Heart left ventricle (tissue), 16 donors: ENCODE results near the gene ABCB10. TPM values are rescaled to one million over a fixed set of nuclear protein-coding genes. Genes with fewer than 3 reads are reported as not detected.
"Not testable (repeated sequence)": the region's sequence is repeated elsewhere in the genome, so short reads cannot be mapped to it uniquely, and the experiment has no call there.

Experiments
- ATAC-seq, 4 donors: fragments of 200-7000 bp; cut with Tn5 transposase; one replicate each; pipeline ENCODE4 v1.9.1; 2020 to 2022; ENCODE audit warnings: moderate library complexity in 4 of 4, mild to moderate bottlenecking in 3 of 4, moderate number of reproducible peaks in 1 of 4
- DNase-seq, 5 donors: peaks; one replicate each; pipeline ENCODE4 v3.0.0-alpha.2; 2020
- H3K27ac ChIP-seq, 12 donors: fragments of 200-600 bp; sonication (generic) in 4 of 12; one replicate each; pipeline versions ENCODE4 v1.5.0 to v1.8.0; 2016 to 2022; ENCODE audit warnings: mild to moderate bottlenecking in 2 of 12
- H3K27me3 ChIP-seq, 9 donors: fragments of 200-600 bp; sonication (generic) in 2 of 9; one replicate each; pipeline versions ENCODE4 v1.5.1 to v1.8.0; 2016 to 2022; ENCODE audit warnings: mild to moderate bottlenecking in 3 of 9
- H3K36me3 ChIP-seq, 9 donors: fragments of 200-600 bp; sonication (generic) in 2 of 9; one replicate each; pipeline versions ENCODE4 v1.5.0 to v1.8.0; 2018 to 2022; ENCODE audit warnings: mild to moderate bottlenecking in 2 of 9
- H3K4me1 ChIP-seq, 12 donors: fragments of 200-600 bp; sonication (generic) in 4 of 12; one replicate each; pipeline versions ENCODE4 v1.5.0 to v1.8.0; 2016 to 2022; ENCODE audit warnings: mild to moderate bottlenecking in 3 of 12
- H3K4me3 ChIP-seq, 12 donors: fragments of 200-600 bp; sonication (generic) in 4 of 12; one replicate each; pipeline versions ENCODE4 v1.5.0 to v1.8.0; 2017 to 2022; ENCODE audit warnings: mild to moderate bottlenecking in 9 of 12, moderate library complexity in 4 of 12
- H3K9me3 ChIP-seq, 12 donors: fragments of 200-600 bp; sonication (generic) in 4 of 12; one replicate each; pipeline versions ENCODE4 v1.5.0 to v1.8.0; 2016 to 2022; ENCODE audit warnings: mild to moderate bottlenecking in 1 of 12
- POLR2A ChIP-seq, 2 donors: fragments of 450-650 bp; IDR thresholded peaks; one replicate each; pipeline ENCODE4 v1.6.1; 2017; ENCODE audit warnings: antibody characterized with exemption in 2 of 2, mild to moderate bottlenecking in 2 of 2, moderate library complexity in 2 of 2
- WGBS, 4 donors: extraction: QIAGEN DNeasy Blood & Tissue Kit in 2 of 4; methylation state at CpG; one replicate each; pipeline versions ENCODE4 v1.1.5 to v1.1.7; 2013 to 2018; 5-methylcytosine and 5-hydroxymethylcytosine counted together
- intact Hi-C, 10 donors: fragments of 100-400 bp; cut with DNase I; formaldehyde crosslinking; loops; one replicate each; pipeline versions ENCODE4 v1.11.1 to v1.14.2; 2022
- polyA plus RNA-seq, 2 donors: library from polyadenylated mRNA; stranded (reverse); fragments of 200-250 nt; gene quantifications; one replicate each; pipeline ENCODE4 v1.2.3, GENCODE V29; 2013
- total RNA-seq, 9 donors: library from RNA; depleted of rRNA in 2 of 9; stranded (reverse); fragments of >200 nt in 2 of 9; fragmentation: NEBNext Ultra II Directional in 3 of 9; extraction: Animal tissue kit (Norgen Biotek cat#: 25700) in 3 of 9; gene quantifications; one replicate each; pipeline versions ENCODE4 v1.1.0 to v1.2.4, GENCODE V29; 2016 to 2023
- TF ChIP-seq, protein P1 (sequence below), 12 donors: fragments of 200-600 bp; sonication (generic) in 4 of 12; IDR thresholded peaks; one replicate each; pipeline versions ENCODE4 v1.5.0 to v1.8.0; 2018 to 2022; ENCODE audit warnings: antibody characterized with exemption in 12 of 12, mild to moderate bottlenecking in 5 of 12
- donor health status: ischemic (EF 13 %, LVEDD 7.1; RV severe dilation, severe dysfunction).
- donor health status: healthy with polysubstance abuse.
- donor health status: DM: no; HTN: yes; CAD: no.
- donor health status: DM: no; HTN: no; CAD: no.
- donor health status: ischemic (EF 25% LVEDD 6.9; RV normal size, moderate dysfunction).
- donor health status: ischemic (EF 25% LVEDD 5.7; RV mildly dilated, moderate dysfunction).
- donor health status: healthy.
- donor health status: DM: yes; HTN: yes; CAD: no.
- donor health status: ischemic (EF 35%, LVEDD 5.7; RV mildly dilated, moderate dysfunction).
- donor health status: nonischemic (EF 11% LVEDD 7.7; RV severe dilation, severe dysfunction).
- donor health status: DM: yes; HTN: yes; CAD: no.
- donor health status: PGD.
- donor health status: ischemic (EF 29% LVEDD 5.4; RV normal size, mild dysfunction).
- donor health status: nonischemic (EF 23%, LVEDD 6.1; RV moderate dilation, normal function).

The ABCB10 gene
- total and polyA plus RNA-seq, 11 donors, result 4.5 to 13.3 (median 10.7) TPM

DNA sequence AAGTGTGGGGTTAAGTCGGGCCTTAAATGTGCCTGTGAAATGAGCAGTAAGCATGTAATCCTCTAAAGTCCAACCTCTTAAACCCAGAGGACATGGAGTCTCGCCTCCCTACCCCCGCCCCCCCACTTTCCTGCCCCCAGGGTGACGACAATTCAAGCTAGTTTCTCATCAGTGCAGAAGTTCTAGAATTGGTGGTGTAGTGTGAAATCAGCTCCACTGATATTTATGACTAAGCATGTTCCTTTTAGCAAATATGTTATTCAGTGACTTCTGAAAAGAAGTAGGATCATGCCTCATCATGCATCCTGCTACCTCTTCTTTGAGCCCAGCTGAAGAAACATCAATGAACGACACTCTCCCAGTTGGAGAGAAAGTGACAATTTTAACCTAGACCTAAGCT, 2.6 kb upstream of the ABCB10 start:
- Histone ChIP-seq H3K27me3 (no peaks in the 10 kb centered on the region), H3K36me3 (no peaks in the 10 kb centered on the region), H3K4me3 (no peak overlapping the region), H3K9me3 (no peaks in the 10 kb centered on the region), H3K4me1 (peaks cover 0 to 44% (median 22%) of the 10 kb centered on the region in 12 donors), H3K27ac (peak overlapping the region in 1 of 12 donors; percentile 37)
- intact Hi-C loops, result no loop called here
- no peak for DNase-seq
- WGBS, 4 donors, result 87 to 89% (median 89%) methylated on average over 5 of the region's 5 CpGs
- ATAC-seq, result no peak
- TF ChIP-seq, protein P1, sequence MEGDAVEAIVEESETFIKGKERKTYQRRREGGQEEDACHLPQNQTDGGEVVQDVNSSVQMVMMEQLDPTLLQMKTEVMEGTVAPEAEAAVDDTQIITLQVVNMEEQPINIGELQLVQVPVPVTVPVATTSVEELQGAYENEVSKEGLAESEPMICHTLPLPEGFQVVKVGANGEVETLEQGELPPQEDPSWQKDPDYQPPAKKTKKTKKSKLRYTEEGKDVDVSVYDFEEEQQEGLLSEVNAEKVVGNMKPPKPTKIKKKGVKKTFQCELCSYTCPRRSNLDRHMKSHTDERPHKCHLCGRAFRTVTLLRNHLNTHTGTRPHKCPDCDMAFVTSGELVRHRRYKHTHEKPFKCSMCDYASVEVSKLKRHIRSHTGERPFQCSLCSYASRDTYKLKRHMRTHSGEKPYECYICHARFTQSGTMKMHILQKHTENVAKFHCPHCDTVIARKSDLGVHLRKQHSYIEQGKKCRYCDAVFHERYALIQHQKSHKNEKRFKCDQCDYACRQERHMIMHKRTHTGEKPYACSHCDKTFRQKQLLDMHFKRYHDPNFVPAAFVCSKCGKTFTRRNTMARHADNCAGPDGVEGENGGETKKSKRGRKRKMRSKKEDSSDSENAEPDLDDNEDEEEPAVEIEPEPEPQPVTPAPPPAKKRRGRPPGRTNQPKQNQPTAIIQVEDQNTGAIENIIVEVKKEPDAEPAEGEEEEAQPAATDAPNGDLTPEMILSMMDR (IDR thresholded peaks at IDR 0.05), result no peak
- no peak for TF ChIP-seq POLR2A (IDR thresholded peaks at IDR 0.05)

DNA sequence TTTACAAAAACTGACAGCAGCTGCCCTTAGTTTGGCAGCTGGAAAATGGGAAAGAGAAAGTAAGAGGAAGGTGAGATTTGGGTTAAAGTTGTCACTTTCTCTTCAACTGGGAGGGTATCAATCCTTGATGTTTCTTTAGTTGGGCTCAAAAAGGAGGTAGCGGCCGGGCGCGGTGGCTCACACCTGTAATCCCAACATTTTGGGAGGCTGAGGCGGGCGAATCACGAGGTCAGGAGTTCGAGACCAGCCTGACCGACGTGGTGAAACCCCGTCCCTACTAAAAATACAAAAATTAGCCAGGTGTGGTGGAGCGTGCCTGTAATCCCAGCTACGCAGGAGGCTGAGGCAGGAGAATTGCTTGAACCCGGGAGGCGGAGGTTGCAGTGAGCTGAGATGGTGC, 1.6 kb upstream of the ABCB10 start:
- not testable (repeated sequence) for DNase-seq

DNA sequence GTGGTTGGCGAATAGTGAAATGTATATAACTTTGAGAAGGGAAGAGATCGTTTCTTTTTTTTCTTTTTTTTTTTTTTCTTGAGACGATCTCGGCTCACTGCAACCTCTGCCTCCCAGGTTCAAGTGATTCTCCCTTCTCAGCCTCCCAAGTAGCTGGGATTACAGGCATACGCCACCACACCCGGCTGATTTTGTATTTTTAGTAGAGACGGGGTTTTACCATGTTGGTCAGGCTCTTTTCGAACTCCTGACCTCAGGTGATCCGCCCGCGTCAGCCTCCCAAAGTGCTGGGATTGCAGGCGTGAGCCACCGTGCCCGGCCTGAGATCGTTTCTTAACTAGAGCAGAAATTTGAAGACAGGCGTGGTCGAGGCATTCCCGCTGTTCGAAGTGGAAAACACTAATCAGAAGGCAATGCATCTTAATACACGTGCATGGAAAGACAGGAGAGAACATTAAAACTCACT, 862 bp upstream of the ABCB10 start:
- peak overlapping the region; percentile 75 to 97 (median 92) for H3K27ac ChIP-seq
- H3K36me3 ChIP-seq, DNase-seq, H3K27me3 ChIP-seq, H3K9me3 ChIP-seq, ATAC-seq: not testable (repeated sequence)
- 42 to 52% (median 47%) methylated on average over 20 of the region's 20 CpGs for WGBS, 4 donors
- intact Hi-C loops, result loop anchor here (1.0 to 10.0 kb wide), 9 partner anchors 38 to 755 kb away; partner anchors contain the start of genes TAF5L (in 6 of the 10), URB2 (in 6 of the 10), GALNT2 (in 1 of the 10) and NUP133 (in 1 of the 10)
- H3K4me1 ChIP-seq, result peaks cover 0 to 53% (median 28%) of the 10 kb centered on the region in 12 donors
- H3K4me3 ChIP-seq, result peak overlapping the region; percentile 76 to 90 (median 80)

More for the DNA sequence above, 1.6 kb upstream of the ABCB10 start:
- intact Hi-C loops, ATAC-seq, H3K36me3 ChIP-seq, H3K9me3 ChIP-seq, H3K27ac ChIP-seq, H3K27me3 ChIP-seq, H3K4me3 ChIP-seq: not testable (repeated sequence)
- H3K4me1 ChIP-seq, result peaks cover 0 to 47% (median 25%) of the 10 kb centered on the region in 12 donors
- WGBS, 4 donors, result 93 to 99% (median 97%) methylated on average over 15 of the region's 15 CpGs

DNA sequence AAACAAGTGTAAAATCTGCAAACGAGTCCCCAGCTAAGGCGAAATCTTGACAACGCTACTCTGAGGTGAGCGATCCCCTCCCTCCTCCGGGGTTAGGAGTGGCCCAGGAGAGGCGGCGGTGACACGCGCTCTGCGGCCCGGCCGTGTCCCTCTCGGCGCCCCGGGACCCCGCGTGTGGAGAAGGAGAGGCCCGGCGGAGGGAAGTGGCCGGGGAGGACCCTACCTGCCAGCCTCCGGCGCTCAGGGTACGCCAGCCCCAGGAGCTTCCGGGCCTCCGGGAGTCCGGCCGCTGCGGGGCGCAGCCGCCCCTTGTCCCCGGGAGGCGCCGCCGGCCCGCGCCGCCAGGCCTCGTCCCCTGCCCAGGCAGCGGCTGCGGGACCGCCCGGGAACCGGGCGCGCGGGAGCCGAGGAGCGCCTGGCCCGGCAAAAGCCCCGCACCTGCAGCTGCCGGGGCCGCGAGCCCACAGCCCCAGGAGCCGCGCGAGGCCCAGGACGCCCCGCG, 543 bp downstream of the ABCB10 start:
- peak overlapping the region; percentile 76 to 90 (median 80) for H3K4me3 ChIP-seq
- TF ChIP-seq, protein P1 (IDR thresholded peaks at IDR 0.05), result peak in 4 of 12 donors; percentile 15 to 49 (median 34)
- no peak for TF ChIP-seq POLR2A (IDR thresholded peaks at IDR 0.05)
- no peaks in the 10 kb centered on the region for H3K9me3 ChIP-seq
- WGBS, 4 donors, result 0 to 2% (median 0%) methylated on average over 21 to 59 of the region's 59 CpGs
- ATAC-seq (peak in 3 of 4 donors; percentile 3 to 29 (median 21)), DNase-seq (peak; percentile 45 to 81 (median 60))
- H3K27ac ChIP-seq, result peak overlapping the region; percentile 75 to 97 (median 92)
- peaks cover 0 to 46% (median 23%) of the 10 kb centered on the region in 12 donors for H3K4me1 ChIP-seq
- no peaks in the 10 kb centered on the region for H3K36me3 ChIP-seq
- intact Hi-C loops, result loop anchor here (1.0 to 10.0 kb wide), 9 partner anchors 39 to 757 kb away; partner anchors contain the start of genes TAF5L (in 5 of the 10), URB2 (in 5 of the 10), GALNT2 (in 1 of the 10) and NUP133 (in 1 of the 10)
- no peaks in the 10 kb centered on the region for H3K27me3 ChIP-seq

DNA sequence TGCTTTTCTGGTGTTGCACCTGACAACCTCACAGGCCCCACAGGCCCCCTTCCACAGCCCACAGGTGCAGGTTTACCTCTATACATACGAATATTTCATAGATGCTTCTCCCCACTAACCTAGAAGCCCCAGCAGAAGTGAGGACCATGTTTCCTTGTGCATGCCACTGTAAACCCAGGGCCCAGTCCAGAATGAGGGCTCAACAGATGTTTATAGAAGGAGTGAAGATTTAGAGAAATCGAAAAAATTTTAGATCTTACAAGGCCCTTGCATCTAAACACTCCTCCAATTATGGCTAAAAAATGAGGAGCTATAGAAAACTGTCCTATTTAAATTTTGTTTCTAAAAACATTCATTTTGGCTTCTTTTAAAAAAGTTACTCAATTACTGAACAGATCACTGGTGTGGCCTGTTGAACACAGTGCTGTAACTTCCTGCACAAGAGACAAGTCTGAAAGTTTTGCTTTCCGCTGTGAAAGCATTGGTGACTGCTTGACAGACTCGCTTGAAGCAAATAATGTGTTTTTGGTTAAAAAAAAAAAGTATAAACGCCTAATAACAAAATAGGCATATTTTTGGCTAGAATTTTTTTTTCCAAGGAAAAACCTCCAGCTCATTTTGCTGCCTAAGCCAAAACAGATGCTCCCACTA, 1.2 kb downstream of the ABCB10 start:
- peak overlapping the region in 10 of 12 donors; percentile 84 to 97 (median 92) for H3K27ac ChIP-seq
- no peaks in the 10 kb centered on the region for H3K27me3 ChIP-seq
- ATAC-seq, result no peak
- no peaks in the 10 kb centered on the region for H3K9me3 ChIP-seq
- DNase-seq, result no peak
- 37 to 43% (median 40%) methylated on average over 5 of the region's 5 CpGs for WGBS, 4 donors
- no peaks in the 10 kb centered on the region for H3K36me3 ChIP-seq
- TF ChIP-seq, protein P1 (IDR thresholded peaks at IDR 0.05), result no peak
- TF ChIP-seq POLR2A (IDR thresholded peaks at IDR 0.05), result no peak
- H3K4me1 ChIP-seq, result peaks cover 0 to 46% (median 23%) of the 10 kb centered on the region in 12 donors
- H3K4me3 ChIP-seq, result peak overlapping the region; percentile 76 to 90 (median 80)
- intact Hi-C loops, result loop anchor here in 5 of 10 donors (5.0 to 10.0 kb wide), 5 partner anchors 40 to 757 kb away; partner anchors contain the start of gene GALNT2 (in 1 of the 5)
